Adrenal gland (tissue), 12 donors: ENCODE data around the gene MFNG. TPM values are rescaled to one million over a fixed set of nuclear protein-coding genes. Genes with fewer than 3 reads are reported as not detected.

ENCODE experiments used
- DNase-seq, 7 donors: peaks; one replicate each; pipeline ENCODE4 v3.0.0-alpha.2; 2019 to 2020
- H3K27ac ChIP-seq, 5 donors: fragments of 200-600 bp; sonication (generic) in 4 of 5; 1 replicate in 3 of 5; 2 replicates in 2 of 5; pipeline versions ENCODE4 v1.5.1 to v1.8.0; 2016 to 2020; ENCODE audit warnings: mild to moderate bottlenecking in 1 of 5
- H3K27me3 ChIP-seq: fragments of 200-600 bp; 2 replicates; pipeline ENCODE4 v1.8.0; 2021
- H3K36me3 ChIP-seq, 2 donors: fragments of 200-600 bp; replicated peaks in 1 of 2; 1 replicate in 1 of 2; 2 replicates in 1 of 2; pipeline versions ENCODE4 v1.5.1 to v1.8.0; 2018 to 2022
- H3K4me1 ChIP-seq, 2 donors: fragments of 200-600 bp; replicated peaks in 1 of 2; 1 replicate in 1 of 2; 2 replicates in 1 of 2; pipeline versions ENCODE4 v1.5.1 to v1.8.0; 2018 to 2021
- H3K4me3 ChIP-seq, 4 donors: fragments of 200-600 bp; sonication (generic) in 3 of 4; one replicate each; pipeline ENCODE4 v1.5.1; 2016 to 2018
- H3K9me3 ChIP-seq, 3 donors: fragments of 200-600 bp; sonication (generic) in 1 of 3; replicated peaks in 1 of 3; 1 replicate in 2 of 3; 2 replicates in 1 of 3; pipeline versions ENCODE4 v1.5.1 to v1.8.0; 2016 to 2021
- CTCF ChIP-seq, 6 experiments: fragments of 450-650 bp in 4 of 6; fragments of 200-600 bp in 2 of 6; sonication (generic) in 1 of 6; IDR thresholded peaks; 1 replicate in 5 of 6; 2 replicates in 1 of 6; pipeline versions ENCODE4 v1.5.1 to v1.8.0; 2016 to 2021; ENCODE audit warnings: antibody characterized with exemption in 6 of 6, mild to moderate bottlenecking in 2 of 6, moderate library complexity in 1 of 6
- POLR2A ChIP-seq, 2 donors: fragments of 450-650 bp; IDR thresholded peaks; one replicate each; pipeline ENCODE4 v1.6.1; 2017; ENCODE audit warnings: antibody characterized with exemption in 2 of 2, mild to moderate bottlenecking in 2 of 2, moderate library complexity in 1 of 2
- WGBS, 4 donors: extraction: QIAGEN DNeasy Blood & Tissue Kit in 2 of 4; methylation state at CpG; one replicate each; pipeline versions ENCODE4 v1.1.5 to v1.1.7; 2013 to 2017; 5-methylcytosine and 5-hydroxymethylcytosine counted together
- intact Hi-C, 2 donors: fragments of 100-400 bp; cut with DNase I; formaldehyde crosslinking; loops; one replicate each; pipeline versions ENCODE4 v1.14.1 to v1.15.0; 2022 to 2023
- polyA plus RNA-seq, 3 donors: library from polyadenylated mRNA; stranded (reverse); fragments of 200-250 nt in 2 of 3; fragments of 350-450 nt in 1 of 3; fragmentation: Illumina TruSeq in 1 of 3; extraction: RNeasy Lipid Tissue Mini Kit (QIAGEN cat#74804) in 1 of 3; gene quantifications; one replicate each; pipeline ENCODE4 v1.2.3, GENCODE V29; 2013 to 2014
- total RNA-seq, 9 donors: library from RNA; depleted of rRNA in 4 of 9; stranded (reverse); fragments of >200 nt in 4 of 9; fragments of 120-200 nt in 1 of 9; fragmentation: NEBNext Ultra II Directional in 1 of 9; extraction: Animal tissue kit (Norgen Biotek cat#: 25700) in 1 of 9; gene quantifications; one replicate each; pipeline versions ENCODE4 v1.1.0 to v1.2.4, GENCODE V29; 2013 to 2023
- donor health status: healthy with polysubstance abuse.
- donor health status: Bipolar disorder and iron deficiency.
- donor health status: DM: yes; HTN: yes; CAD: no.
- donor health status: DM: no; HTN: no; CAD: no.
- donor health status: DM: no; HTN: no; CAD: no.
- donor health status: DM: yes; HTN: yes; CAD: no.

MFNG gene
- total and polyA plus RNA-seq, 12 donors: 4.0 to 27.6 (median 17.9) TPM

- Histone ChIP-seq H3K36me3 (no peaks in the 10 kb centered on the region), H3K4me1 (no peaks in the 10 kb centered on the region), H3K4me3 (no peak overlapping the region), H3K27me3 (no peaks in the 10 kb centered on the region), H3K27ac (no peak overlapping the region), H3K9me3 (no peaks in the 10 kb centered on the region)
- WGBS, 4 donors: 70 to 77% (median 73%) methylated on average over 5 to 11 of the region's 11 CpGs
- intact Hi-C loops: no loop called here
- DNase-seq: peak in 1 of 7 donors; percentile 13
- no peak for TF ChIP-seq POLR2A (IDR thresholded peaks at IDR 0.05)
- no peak for TF ChIP-seq CTCF (IDR thresholded peaks at IDR 0.05)
Observed at GRCh38 chr22:37474447-37475090, 11.6 kb downstream of the MFNG start.

GRCh38 chr22:37473437-37473946, 12.7 kb downstream of the MFNG start:
- no peak for TF ChIP-seq CTCF (IDR thresholded peaks at IDR 0.05)
- no peak for TF ChIP-seq POLR2A (IDR thresholded peaks at IDR 0.05)
- Histone ChIP-seq H3K27ac (no peak overlapping the region), H3K4me3 (no peak overlapping the region), H3K27me3 (no peaks in the 10 kb centered on the region), H3K4me1 (no peaks in the 10 kb centered on the region), H3K36me3 (no peaks in the 10 kb centered on the region), H3K9me3 (no peaks in the 10 kb centered on the region)
- intact Hi-C loops: no loop called here
- no peak for DNase-seq
- WGBS, 4 donors: 78 to 100% (median 85%) methylated on average over 1 to 8 of the region's 8 CpGs

GRCh38 chr22:37472418-37473006, 13.7 kb downstream of the MFNG start:
- Histone ChIP-seq H3K27me3 (no peaks in the 10 kb centered on the region), H3K27ac (no peak overlapping the region), H3K4me3 (no peak overlapping the region), H3K9me3 (no peaks in the 10 kb centered on the region), H3K36me3 (no peaks in the 10 kb centered on the region), H3K4me1 (no peaks in the 10 kb centered on the region)
- 24 to 32% (median 28%) methylated on average over 5 to 8 of the region's 8 CpGs for WGBS, 4 donors
- peak in 4 of 7 donors; percentile 36 to 60 (median 50) for DNase-seq
- no peak for TF ChIP-seq POLR2A (IDR thresholded peaks at IDR 0.05)
- peak; percentile 28 to 59 (median 50) for TF ChIP-seq CTCF (IDR thresholded peaks at IDR 0.05)
- intact Hi-C loops: no loop called here

GRCh38 chr22:37471727-37472417, 14.3 kb downstream of the MFNG start:
- no peak for TF ChIP-seq CTCF (IDR thresholded peaks at IDR 0.05)
- TF ChIP-seq POLR2A (IDR thresholded peaks at IDR 0.05): no peak
- 74 to 87% (median 76%) methylated on average over 9 of the region's 9 CpGs for WGBS, 4 donors
- H3K4me1 ChIP-seq: no peaks in the 10 kb centered on the region
- H3K27me3 ChIP-seq: no peaks in the 10 kb centered on the region
- H3K27ac ChIP-seq: no peak overlapping the region
- intact Hi-C loops: no loop called here
- H3K9me3 ChIP-seq: no peaks in the 10 kb centered on the region
- no peak overlapping the region for H3K4me3 ChIP-seq
- no peak for DNase-seq
- H3K36me3 ChIP-seq: no peaks in the 10 kb centered on the region
